ENCODE data around the gene RPGRIP1L.
"Not testable (repeated sequence)": the region's sequence is repeated elsewhere in the genome, so short reads cannot be mapped to it uniquely, and the experiment has no call there.

The RPGRIP1L gene

DNA sequence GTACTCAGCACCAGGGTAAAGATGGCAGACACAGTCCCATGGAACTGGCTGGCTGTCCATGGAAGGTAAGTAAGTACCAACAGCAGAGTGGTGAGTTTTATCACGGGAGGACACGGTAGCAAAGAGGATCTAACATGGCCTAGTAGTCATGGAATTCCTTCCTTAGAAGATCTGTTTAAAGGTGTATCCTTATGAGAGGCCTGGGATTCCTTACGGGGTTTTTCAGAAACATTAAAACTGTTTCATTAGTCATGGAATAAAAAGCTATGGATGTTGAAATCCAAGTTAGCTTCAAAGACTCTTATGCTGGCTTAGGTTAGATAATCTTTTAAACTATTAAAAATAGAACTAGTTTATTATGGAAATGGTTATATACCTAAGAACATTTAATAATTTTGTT lies 7.7 kb upstream of the RPGRIP1L start:
- no peak for DNase-seq

DNA sequence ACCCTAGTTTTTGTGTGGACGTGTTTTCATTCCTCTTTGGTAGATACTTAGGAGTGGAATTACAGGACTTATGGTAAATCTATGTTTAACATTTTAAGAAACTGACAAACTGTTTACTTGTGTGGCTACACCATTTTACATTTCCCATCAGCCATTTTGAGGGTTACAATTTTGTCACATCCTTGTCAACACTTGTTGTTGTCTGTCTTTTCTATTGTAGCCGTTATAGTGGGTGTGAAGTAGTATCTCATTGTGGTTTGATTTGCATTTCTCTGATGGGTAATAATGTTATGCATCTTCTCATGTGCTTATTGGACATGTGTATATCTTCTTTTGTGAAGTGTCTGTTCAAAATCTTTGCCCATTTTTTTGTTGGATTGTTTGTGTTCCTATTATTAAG lies 4.8 kb upstream of the RPGRIP1L start:
- DNase-seq, result no peak

DNA sequence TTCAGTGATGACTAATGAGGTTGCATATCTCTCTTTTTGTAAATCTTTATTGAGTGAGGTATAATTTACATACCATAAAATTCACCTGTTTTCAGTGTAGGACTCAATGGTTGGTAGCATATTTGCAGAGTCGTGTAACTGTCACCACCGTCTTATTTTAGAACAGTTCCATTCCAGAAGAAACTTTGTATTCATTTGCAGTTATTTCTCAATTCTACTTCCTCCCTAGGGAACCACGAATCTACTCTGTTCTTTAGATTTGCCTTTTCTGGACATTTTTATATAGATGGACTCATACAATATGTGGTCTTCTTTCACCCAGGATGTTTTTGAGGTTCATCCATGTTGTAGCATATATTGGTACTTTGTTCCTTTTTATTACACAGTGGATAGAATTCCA lies 4.0 kb upstream of the RPGRIP1L start:
- DNase-seq, result peak; percentile 26 to 40

DNA sequence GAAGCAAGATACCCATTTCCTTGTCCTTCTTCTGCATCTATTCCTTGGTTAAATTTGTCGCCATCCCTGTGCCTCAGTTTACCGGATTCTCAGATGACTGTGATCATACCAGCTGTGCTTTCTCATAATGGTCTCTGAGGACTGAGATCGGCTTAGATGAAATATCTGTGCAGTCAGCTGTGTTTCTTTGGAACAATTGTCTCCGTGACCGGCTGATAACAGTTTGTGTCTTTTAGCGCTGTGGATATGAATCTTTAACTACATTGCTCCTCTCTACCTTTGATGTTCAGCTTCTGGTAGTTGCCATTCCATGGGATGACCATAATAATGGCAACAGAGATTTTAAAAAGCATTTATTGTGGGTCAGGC lies 770 bp upstream of the RPGRIP1L start:
- no peak for DNase-seq

DNA sequence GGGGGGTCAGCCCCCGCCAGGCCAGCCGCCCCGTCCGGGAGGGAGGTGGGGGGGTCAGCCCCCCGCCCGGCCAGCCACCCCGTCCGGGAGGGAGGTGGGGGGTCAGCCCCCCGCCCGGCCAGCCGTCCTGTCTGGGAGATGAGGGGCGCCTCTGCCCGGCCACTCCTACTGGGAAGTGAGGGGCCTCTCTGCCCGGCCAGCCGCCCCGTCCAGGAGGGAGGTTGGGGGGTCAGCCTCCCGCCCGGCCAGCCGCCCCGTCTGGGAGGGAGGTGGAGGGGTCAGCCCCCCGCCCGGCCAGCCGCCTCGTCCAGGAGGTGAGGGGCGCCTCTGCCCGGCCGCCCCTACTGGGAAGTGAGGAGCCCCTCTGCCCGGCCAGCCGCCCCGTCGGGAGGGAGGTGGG lies 5.4 kb downstream of the RPGRIP1L start:
- not testable (repeated sequence) for DNase-seq

DNA sequence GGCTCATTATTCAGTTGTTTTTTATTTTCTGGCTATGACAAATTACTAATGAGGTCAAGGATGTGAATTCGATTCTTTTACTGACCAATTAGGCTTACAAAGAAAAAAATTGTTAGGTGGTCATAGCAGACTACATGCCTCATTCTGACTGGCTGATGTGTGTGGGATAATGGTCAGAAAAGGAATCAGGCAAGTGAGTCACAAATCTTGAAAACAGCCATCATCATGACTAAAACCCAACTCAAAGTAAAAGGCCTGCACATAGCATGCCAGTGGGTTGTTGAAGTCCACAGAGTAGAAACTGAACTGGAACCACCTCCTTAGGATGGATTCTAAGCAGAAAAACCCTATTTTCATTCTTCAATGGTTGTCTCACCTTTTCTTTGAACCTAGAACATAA lies 8.6 kb downstream of the RPGRIP1L start:
- no peak for DNase-seq

DNA sequence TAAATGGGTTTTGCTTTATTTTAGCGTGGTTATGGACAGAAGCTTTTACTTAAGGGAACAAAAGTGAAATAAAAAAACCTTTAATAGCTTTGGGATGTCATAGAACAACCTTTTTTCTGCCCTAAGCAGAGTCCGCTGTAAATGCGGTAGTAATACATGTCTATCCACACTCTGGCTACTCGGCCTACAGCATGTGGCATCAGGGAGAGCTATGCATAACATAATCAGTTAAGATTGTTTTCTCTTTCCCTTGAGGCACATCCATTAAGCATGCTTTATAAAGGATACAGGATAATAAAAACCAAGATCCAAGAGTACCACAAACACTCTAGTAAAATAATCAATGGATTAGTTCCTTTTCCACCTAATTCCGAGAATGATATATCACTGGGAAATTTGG lies 10.3 kb downstream of the RPGRIP1L start:
- DNase-seq, result no peak

DNA sequence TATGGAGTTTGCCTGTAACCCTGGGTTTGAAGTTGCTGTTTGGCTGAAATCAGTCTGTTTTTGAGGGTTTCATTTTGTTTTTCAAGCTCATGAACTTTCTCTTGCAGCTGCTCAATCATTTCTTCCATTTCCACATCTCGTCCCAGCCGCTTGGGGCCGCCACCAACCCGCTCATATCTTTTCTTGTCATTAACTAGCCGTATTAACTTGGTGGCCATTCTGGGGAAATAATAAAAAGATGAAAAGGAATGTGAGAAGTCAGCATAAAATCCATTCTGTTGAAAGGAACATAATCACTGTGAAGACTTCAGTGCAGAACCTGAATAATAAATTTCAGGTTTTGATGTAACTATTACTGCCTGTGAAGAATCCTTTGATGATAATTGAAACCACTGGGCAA lies 11.5 kb downstream of the RPGRIP1L start:
- no peak for DNase-seq

DNA sequence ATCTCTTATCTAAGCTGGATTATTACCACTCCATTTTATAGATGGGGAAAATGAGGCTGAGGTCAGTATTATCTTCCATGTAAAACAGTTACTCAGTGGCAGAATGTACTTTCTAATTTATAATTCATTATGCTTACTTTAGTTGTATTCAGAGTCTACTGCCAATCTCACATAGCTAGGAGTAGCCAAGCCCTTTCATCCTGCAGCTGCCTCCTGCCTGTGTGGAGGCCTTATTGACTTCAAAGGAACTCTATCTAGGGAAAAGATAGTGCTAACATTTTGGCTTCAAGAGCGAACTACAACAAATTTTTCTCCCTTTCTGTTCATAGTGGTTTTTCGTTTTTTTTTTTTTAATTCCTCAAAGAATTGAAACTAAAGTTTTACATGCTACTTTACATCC lies 12.9 kb downstream of the RPGRIP1L start:
- no peak for DNase-seq

DNA sequence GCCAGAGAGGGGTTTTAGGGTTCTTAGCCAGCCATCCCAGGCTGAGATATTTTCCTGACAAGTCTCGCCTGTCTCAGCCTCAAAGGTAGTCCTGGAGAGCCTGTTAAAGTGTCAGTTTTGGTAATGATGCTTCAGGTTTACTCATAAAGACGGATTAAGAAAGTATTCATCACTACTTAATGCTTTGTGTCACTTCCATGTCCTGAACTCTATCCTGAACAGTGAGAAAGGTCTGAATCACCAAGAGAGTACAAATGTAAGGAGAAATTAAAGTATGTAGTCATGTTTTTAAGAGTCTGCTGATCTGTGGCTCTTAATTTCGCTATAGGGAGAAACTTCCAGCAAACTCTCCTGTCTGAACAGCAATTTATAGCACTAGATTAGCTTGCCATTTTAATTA lies 14.0 kb downstream of the RPGRIP1L start:
- no peak for DNase-seq

DNA sequence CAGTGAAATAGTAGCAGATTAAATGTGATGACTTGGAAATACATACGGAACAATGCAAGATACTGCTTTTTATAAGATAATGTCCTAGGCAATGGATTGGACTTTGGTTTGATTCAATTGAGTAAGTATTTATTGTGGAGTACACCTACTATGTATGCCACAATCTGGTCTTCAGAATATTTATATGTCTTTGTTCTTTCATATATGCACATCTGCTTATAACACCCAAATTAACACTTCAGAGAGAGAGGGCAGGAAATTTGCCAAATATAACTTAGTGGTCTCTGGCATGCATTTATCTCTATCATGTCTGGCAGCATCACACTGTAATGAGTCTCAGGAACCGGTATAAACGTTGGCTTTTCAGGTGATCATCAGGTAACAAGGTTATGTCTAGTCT lies 16.9 kb downstream of the RPGRIP1L start:
- no peak for DNase-seq

DNA sequence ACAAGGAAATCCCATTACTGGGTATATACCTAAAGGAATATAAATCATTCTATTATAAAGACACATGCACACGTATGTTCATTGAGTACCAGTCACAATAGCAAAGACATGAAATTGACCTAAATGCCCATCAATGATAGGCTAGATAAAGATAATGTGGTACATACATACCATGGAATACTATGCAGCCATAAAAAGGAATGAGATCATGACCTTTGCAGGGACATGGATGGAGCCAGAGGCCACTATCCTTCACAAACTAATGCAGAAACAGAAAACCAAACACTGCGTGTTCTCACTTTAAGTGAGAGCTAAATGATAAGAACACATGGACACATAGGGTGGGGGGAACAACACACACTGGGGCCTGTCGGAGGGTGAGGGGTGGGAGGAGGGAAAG lies 18.3 kb downstream of the RPGRIP1L start:
- DNase-seq, result not testable (repeated sequence)

DNA sequence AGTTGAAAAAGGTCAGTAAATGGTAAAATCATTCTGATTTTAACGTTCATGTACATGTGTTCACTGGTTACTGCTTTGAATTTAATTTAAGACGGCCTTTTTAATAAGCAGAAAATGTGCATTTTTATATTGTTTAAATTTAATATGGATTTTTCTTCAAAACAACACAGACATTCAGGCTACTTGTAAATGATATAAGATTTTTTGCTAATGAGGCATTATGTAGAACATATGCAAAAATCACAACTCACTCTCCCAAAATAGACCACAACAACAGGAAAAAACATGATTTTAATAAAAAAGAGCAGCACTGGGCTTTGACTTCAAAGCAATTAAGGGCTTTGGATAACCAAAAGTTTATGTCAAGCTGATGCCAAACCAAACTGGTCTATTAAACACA lies 22.3 kb downstream of the RPGRIP1L start:
- DNase-seq, result no peak

DNA sequence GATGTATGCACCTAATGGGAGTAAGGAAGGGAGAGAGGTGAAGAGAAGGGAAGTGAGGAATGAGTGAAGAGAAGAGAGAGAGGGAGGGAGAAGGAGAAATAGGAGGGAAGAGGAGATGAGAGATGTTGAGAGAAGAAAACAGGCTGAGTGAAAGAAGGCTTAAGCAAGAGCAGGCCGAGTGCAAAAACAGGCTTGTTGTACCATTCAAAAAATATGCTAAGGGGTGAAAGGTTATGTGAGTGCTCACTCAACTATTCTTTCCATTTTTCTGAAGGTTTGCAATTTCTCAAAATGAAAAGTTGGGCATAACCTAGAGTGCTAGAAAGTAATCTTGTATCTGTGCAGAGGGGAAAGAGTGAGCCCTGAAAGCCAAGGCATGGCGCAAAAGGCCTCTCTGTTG lies 22.9 kb downstream of the RPGRIP1L start:
- no peak for DNase-seq

DNA sequence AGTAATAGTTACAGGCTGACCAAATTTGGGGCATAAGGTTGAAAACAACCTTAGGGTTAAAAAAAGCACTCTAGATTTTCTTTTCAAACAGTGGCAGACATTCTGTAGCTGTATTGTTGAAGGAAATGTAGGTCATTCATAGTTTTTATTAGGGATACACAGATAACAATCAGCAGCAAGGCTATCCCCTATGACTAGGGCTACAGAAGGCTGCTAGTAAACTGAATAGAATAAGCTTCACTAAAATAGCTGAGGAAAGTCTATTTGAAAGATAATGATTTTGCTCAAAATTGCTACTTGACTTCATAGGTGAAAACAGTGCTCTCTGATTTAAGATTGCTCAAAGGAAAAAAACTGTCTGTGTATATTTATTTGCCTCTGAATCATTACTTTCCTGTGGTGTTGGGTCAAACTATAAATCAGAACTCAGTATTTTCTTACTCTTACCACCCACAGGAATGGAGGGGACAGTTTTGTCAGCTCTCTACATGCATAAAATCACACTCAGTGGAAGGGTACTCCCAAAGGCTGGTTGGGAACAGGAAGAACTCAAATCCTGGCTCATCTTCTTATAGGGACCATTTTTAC lies 24.8 kb downstream of the RPGRIP1L start:
- no peak for DNase-seq

DNA sequence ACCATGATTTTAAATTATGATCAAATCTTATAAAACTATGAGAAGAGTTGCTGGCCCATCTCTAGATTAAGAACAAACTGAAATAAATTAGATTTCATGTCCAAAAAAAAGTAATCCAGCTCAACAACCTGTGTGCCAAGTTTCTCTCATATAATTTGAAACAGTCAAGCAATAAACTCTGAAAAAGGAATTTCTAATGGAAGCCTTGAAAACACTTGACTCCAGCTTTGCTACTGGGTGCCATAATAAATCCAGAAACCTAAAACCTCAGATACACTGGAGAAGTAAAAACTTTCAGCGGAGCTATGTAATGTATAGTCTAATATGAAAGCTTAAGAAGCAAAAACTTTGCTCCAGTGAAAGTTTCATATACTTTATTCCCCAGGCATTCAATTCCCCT lies 25.5 kb downstream of the RPGRIP1L start:
- no peak for DNase-seq

DNA sequence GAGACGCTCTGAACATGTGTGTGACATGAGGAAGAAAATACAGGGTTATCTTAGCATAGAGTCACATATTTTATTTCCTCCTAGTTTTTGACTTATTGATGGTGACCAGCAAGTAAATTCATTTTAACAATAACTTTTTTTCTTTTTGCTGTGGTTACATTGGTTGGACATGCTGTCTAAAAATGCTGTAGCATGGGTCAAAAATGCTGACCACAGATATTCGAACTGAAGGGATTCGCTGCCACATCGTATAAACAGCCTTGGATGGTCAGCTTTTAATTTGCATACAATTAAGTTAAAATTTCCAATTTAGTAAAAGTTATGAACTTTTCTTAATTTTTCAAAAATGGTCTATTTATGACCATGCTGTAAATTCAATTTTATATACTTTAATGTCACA lies 30.5 kb downstream of the RPGRIP1L start:
- DNase-seq, result no peak

DNA sequence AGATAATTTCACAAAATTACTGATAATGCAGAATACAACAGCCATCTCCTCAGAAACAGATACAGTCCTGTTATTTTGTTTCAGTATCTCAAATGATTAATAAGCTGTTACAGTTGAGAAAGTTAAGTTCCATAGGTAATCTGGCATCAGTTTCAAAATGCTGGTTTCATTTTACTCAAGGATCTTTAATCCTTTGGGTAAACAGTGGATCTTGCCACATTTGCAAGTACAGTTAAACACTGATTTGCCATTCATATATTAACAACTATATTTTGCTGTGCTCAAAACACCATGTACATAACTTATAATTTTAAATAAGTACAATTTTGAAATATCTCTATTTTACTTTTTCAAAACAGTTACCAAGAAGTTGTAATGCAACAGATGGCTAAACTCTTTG lies 31.2 kb downstream of the RPGRIP1L start:
- DNase-seq, result peak in 1 of 2 experiments; percentile 16

DNA sequence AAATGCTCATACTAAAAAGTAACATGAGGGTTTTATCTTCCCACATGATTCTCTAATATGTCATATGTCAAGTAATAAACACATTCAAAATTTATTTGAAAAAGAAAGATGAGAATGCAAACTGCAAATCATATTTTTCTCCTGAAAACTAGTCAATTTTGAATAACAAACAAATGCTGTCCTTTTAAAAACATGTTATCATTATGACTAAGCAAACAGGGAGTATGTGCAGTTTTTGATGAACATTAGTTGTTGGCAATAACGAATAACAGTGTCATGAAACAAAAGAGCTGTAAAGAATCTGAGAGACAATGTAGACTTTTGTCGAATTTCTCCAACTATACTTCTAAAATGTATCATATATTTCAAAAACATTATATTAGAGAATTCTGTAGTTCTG lies 34.8 kb downstream of the RPGRIP1L start:
- DNase-seq, result no peak

DNA sequence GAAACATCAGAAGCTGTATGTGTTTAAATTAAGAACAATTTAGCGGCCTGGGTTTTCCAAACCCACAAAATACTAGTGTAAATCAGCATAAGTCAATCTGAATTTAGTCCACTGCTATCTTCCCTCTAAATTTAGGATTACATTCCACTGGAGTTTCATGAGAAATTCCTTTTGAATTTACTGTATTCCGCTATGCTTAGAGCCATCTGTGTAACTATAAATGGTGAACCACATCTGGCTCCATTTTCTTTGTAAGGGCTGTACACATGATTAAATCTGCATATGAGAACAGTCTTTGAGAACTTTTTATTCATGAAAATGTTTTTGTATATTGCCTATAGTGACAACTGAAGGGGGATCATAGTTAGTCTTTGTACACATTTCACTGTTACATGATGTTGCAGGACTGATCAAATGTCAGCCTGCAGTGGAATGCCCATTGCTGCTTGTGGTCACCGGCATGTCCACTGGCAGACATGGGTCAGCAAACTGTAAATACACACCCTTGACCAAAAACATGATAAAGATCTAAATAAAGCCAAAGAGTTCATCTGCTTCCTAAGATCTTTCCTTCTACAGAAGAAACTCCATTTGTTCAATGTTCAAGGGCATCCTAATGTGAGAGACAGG lies 36.8 kb downstream of the RPGRIP1L start:
- no peak for DNase-seq

DNA sequence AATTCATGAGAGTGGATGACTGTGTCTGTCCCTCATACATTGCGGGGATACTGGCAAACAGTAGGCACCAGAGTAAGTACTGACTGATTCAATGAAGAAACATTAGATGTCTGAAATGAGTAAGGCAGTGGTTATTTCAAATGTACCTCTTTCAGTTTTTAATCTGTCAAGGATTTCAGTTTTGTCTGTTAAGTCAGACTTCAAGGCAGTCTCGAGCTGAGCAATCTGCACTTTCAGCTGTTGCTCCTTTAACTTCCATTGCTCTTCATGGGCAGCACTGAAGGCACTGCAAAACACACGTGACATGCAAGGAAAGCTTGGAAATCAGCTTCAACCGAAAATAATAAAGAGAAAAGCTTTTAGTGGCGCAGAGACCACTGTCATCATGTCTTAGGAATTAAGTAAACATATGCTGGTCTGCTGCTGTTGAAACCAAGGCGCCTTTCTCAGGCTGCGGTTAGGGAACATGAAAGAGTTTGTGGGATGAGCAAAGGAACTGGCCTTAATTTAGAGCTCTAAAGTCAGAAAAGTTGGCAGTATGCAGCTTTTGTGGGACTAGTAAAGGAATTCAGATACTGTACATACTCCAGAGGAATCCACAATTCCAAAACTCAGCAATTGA lies 38.8 kb downstream of the RPGRIP1L start:
- no peak for DNase-seq

DNA sequence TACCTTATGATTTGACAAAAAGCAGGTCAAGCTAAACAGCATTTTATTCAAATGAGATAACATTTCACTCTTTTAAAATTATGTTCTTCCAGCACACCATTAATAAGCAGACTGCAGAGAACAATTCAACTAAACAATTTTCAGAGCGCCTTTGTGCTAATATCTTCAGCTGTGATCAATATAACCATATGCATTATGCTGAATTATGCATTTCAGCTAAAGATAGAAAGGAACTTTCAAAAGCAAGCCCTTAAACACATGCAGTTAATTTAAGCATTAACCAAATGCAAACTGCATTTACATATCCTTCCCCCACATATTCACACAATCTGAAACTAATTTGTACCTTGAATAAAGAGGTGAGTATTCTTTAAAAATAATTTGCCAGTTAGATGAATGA lies 41.6 kb downstream of the RPGRIP1L start:
- no peak for DNase-seq

DNA sequence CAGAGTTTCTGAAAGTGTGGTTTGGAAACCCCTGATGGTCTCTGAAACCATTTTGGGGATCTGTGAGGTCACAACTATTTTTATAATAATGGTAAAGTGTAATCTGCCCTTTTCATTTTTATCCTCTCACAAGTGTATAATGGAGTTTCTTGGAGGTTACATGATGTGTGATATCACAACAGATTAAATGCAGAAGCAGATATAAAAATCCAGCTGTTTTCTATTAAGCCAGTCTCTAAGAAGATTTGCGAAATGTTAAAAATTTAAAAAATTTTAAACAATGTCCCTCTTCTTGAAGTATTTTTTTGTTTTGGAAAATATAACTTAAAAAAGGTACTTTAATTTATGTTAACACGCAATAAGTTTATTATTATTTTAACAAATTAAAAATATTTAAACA lies 48.7 kb downstream of the RPGRIP1L start:
- no peak for DNase-seq

DNA sequence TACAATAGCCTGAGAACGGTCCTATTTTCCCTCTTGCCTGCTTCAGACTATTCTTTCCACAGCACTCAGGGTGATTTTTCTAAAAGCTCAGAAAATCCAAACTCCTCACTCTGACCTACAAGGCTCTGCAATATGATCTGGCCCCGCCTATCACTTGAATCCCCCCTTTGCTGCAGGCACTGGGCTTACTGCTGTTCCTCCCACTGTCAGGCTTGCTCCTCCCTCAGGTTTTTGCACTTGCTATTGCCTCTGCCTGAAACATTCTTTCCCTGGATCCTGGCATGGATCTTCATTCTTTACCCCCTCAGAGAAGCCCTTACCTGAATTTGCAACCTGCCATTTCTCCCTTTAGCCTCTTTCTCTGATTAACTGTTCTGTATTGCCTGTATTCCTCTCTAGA lies 52.3 kb downstream of the RPGRIP1L start:
- DNase-seq, result no peak

DNA sequence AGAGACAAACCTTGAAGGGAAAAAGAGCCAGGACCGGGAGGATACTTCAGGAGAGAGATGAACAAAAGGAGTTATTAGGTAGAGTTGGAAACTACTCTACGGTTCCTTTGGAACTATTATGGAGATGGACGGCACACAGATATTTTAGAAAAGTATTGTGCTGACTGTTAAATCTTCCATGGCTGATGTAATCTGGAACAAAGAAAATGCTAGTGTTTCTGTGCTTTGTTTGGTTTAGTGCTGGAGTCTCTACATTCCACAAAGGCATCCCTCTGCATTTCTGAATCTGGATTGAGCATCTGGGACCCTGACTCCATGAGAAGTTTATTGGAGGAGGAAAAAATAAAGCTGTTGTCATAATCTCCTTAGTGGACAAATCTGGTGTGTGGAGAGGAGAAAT lies 57.2 kb downstream of the RPGRIP1L start:
- no peak for DNase-seq

All from NCI-H526 (cell line).